ENCODE data around the gene GRWD1.

GRWD1 gene

GRCh38 chr19:48498595-48499311 is 53.0 kb downstream of the GRWD1 start:
- no peak for DNase-seq (ENCODE audit: low read depth)

- no peak for DNase-seq (ENCODE audit: low read depth)
These were observed 53.7 kb downstream of the GRWD1 start for GRCh38 chr19:48499316-48500090.

GRCh38 chr19:48500830-48501493 is 55.2 kb downstream of the GRWD1 start:
- no peak for DNase-seq (ENCODE audit: low read depth)

- DNase-seq (ENCODE audit: low read depth), result peak; percentile 46
These were observed 55.9 kb downstream of the GRWD1 start for GRCh38 chr19:48501494-48502349.

GRCh38 chr19:48502350-48503018 is 56.7 kb downstream of the GRWD1 start:
- no peak for DNase-seq (ENCODE audit: low read depth)

- DNase-seq (ENCODE audit: low read depth), result no peak
These were observed 60.5 kb downstream of the GRWD1 start for GRCh38 chr19:48506138-48506733.

Data from activated T-cell treated with anti-CD3 and anti-CD28 coated beads for 24 hours (primary cell).